CD14-positive monocyte (primary cell): ENCODE results near the gene PLXDC2. TPM values are rescaled to one million over a fixed set of nuclear protein-coding genes. Genes with fewer than 3 reads are reported as not detected.
A peak's percentile ranks its signal among the peaks of the same experiment; 100 is the strongest.

Experiments
- DNase-seq, 3 donors: peaks; one replicate each; pipeline ENCODE4 v3.0.0-alpha.2; 2011 to 2022
- H2AFZ ChIP-seq: 2 replicates; pipeline ENCODE4 v1.6.0; 2012; ENCODE audit warnings: mild to moderate bottlenecking, low read depth, low read length, inconsistent platforms; ENCODE audit not compliant: insufficient read depth, poor library complexity, severe bottlenecking
- H3K27ac ChIP-seq, 2 donors: 1 replicate in 1 of 2; 2 replicates in 1 of 2; pipeline ENCODE4 v1.5.1; 2012 to 2013; ENCODE audit warnings: low read length in 2 of 2, control low read depth in 1 of 2, inconsistent platforms in 1 of 2, low read depth in 1 of 2, mild to moderate bottlenecking in 1 of 2
- H3K27me3 ChIP-seq, 2 donors: one replicate each; pipeline versions ENCODE4 v1.6.0 to v1.6.1; 2011 to 2013; ENCODE audit warnings: low read length in 2 of 2; ENCODE audit not compliant: control insufficient read depth in 2 of 2, insufficient read depth in 2 of 2
- H3K36me3 ChIP-seq, 2 donors: replicated peaks in 1 of 2; 1 replicate in 1 of 2; 2 replicates in 1 of 2; pipeline versions ENCODE4 v1.5.1 to v1.6.1; 2012 to 2013; ENCODE audit warnings: low read length in 2 of 2, control low read depth in 1 of 2, inconsistent platforms in 1 of 2, mild to moderate bottlenecking in 1 of 2; ENCODE audit not compliant: insufficient read depth in 2 of 2, control insufficient read depth in 1 of 2
- H3K4me1 ChIP-seq, 2 donors: 1 replicate in 1 of 2; 2 replicates in 1 of 2; pipeline versions ENCODE4 v1.5.1 to v1.6.1; 2012 to 2013; ENCODE audit warnings: low read length in 2 of 2, control low read depth in 1 of 2, inconsistent platforms in 1 of 2, mild to moderate bottlenecking in 1 of 2, moderate library complexity in 1 of 2; ENCODE audit not compliant: insufficient read depth in 2 of 2, control insufficient read depth in 1 of 2
- H3K4me2 ChIP-seq: replicated peaks from 2 replicates; pipeline ENCODE3; 2012; ENCODE audit warnings: low read length, moderate library complexity, mild to moderate bottlenecking; ENCODE audit not compliant: poor library complexity, severe bottlenecking; ENCODE audit errors: extremely low read depth
- H3K4me3 ChIP-seq, 3 experiments: fragments of 200-600 bp in 1 of 3; sonication (generic) in 1 of 3; replicated peaks in 1 of 3; 1 replicate in 2 of 3; 2 replicates in 1 of 3; pipeline ENCODE4 v1.5.1; 2011 to 2013; ENCODE audit warnings: low read length in 3 of 3, mild to moderate bottlenecking in 3 of 3, control low read depth in 2 of 3, low read depth in 2 of 3, inconsistent platforms in 1 of 3, moderate library complexity in 1 of 3
- H3K79me2 ChIP-seq: 2 replicates; pipeline ENCODE4 v1.6.0; 2012; ENCODE audit warnings: mild to moderate bottlenecking, control low read depth, inconsistent platforms, low read length, moderate library complexity; ENCODE audit not compliant: insufficient read depth
- H3K9ac ChIP-seq: 2 replicates; pipeline ENCODE4 v1.6.0; 2017; ENCODE audit warnings: low read length, mild to moderate bottlenecking; ENCODE audit not compliant: insufficient read depth, poor library complexity, severe bottlenecking
- H3K9me3 ChIP-seq, 2 donors: replicated peaks in 1 of 2; 1 replicate in 1 of 2; 2 replicates in 1 of 2; pipeline versions ENCODE4 v1.5.1 to v1.6.1; 2012 to 2013; ENCODE audit warnings: low read length in 2 of 2, control low read depth in 1 of 2; ENCODE audit not compliant: control insufficient read depth in 1 of 2, insufficient read depth in 1 of 2
- H4K20me1 ChIP-seq: 2 replicates; pipeline ENCODE4 v1.6.0; 2012; ENCODE audit warnings: mild to moderate bottlenecking, low read length, control low read depth, moderate library complexity; ENCODE audit not compliant: insufficient read depth
- H3K27ac Mint-ChIP-seq, 7 donors: one replicate each; pipeline ENCODE4 v1.8.0; 2020; ENCODE audit warnings: mild to moderate bottlenecking in 7 of 7, mixed read lengths in 7 of 7, moderate library complexity in 6 of 7, inconsistent platforms in 2 of 7
- H3K27me3 Mint-ChIP-seq, 3 donors: one replicate each; pipeline ENCODE4 v1.8.0; 2021 to 2022; ENCODE audit warnings: low read depth in 3 of 3, mild to moderate bottlenecking in 3 of 3, mixed read lengths in 3 of 3, moderate library complexity in 3 of 3, inconsistent platforms in 1 of 3
- H3K36me3 Mint-ChIP-seq, 2 donors: one replicate each; pipeline ENCODE4 v1.8.0; 2020; ENCODE audit warnings: mixed read lengths in 2 of 2, inconsistent platforms in 1 of 2, mild to moderate bottlenecking in 1 of 2
- H3K4me1 Mint-ChIP-seq: one replicate; pipeline ENCODE4 v1.8.0; 2020; ENCODE audit warnings: mild to moderate bottlenecking, mixed read lengths
- H3K4me3 Mint-ChIP-seq, 2 donors: one replicate each; pipeline ENCODE4 v1.8.0; 2020; ENCODE audit warnings: mild to moderate bottlenecking in 2 of 2, mixed read lengths in 2 of 2, moderate library complexity in 1 of 2
- H3K9me3 Mint-ChIP-seq, 7 donors: one replicate each; pipeline ENCODE4 v1.8.0; 2020 to 2022; ENCODE audit warnings: mixed read lengths in 7 of 7, mild to moderate bottlenecking in 6 of 7, moderate library complexity in 6 of 7, inconsistent platforms in 2 of 7
- WGBS: methylation state at CpG from one replicate; pipeline ENCODE4 v1.1.5; 2013; ENCODE audit warnings: missing lambda C conversion rate; ENCODE audit not compliant: insufficient coverage; 5-methylcytosine and 5-hydroxymethylcytosine counted together
- intact Hi-C, 2 donors: fragments of 100-400 bp; cut with micrococcal nuclease; formaldehyde crosslinking; loops; one replicate each; pipeline versions ENCODE4 v1.15.0 to v1.15.1; 2023
- polyA plus RNA-seq, 3 donors: library from polyadenylated mRNA; depleted of rRNA in 1 of 3; unstranded in 2 of 3; stranded (reverse) in 1 of 3; fragments of 300-500 nt in 2 of 3; fragments of >200 nt in 1 of 3; fragmentation: Illumina TruSeq in 2 of 3; gene quantifications; 1 replicate in 2 of 3; 2 replicates in 1 of 3; pipeline ENCODE4 v1.2.3, GENCODE V29; 2012 to 2021
- TF ChIP-seq, protein P1 (sequence below): fragments of 200-600 bp; IDR thresholded peaks from one replicate; pipeline ENCODE4 v1.8.0; 2022; ENCODE audit warnings: antibody characterized with exemption, mild to moderate bottlenecking

Gene PLXDC2
- polyA plus RNA-seq, 3 donors = 37.5 to 128 (median 93.6) TPM

DNA sequence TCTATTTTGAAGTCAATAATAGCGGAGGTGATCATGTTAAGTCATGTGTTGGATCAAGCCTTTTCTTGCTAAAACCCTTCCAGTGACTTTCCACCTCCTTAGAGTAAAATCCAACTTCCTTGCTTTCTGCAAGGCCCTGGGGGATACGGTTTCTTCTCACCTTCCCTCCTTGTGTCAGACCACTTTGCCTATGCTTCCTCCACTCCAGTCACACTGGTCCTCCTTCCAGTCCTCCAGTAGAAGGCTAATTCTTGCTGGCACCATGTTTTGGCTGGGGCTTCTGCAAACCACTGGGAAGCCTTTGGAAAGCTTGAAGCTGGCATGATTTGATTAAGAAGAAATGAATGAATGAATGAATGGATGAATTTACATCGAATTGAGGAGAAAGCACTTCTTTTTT is 169.5 kb downstream of the PLXDC2 start:
- TF ChIP-seq, protein P1, sequence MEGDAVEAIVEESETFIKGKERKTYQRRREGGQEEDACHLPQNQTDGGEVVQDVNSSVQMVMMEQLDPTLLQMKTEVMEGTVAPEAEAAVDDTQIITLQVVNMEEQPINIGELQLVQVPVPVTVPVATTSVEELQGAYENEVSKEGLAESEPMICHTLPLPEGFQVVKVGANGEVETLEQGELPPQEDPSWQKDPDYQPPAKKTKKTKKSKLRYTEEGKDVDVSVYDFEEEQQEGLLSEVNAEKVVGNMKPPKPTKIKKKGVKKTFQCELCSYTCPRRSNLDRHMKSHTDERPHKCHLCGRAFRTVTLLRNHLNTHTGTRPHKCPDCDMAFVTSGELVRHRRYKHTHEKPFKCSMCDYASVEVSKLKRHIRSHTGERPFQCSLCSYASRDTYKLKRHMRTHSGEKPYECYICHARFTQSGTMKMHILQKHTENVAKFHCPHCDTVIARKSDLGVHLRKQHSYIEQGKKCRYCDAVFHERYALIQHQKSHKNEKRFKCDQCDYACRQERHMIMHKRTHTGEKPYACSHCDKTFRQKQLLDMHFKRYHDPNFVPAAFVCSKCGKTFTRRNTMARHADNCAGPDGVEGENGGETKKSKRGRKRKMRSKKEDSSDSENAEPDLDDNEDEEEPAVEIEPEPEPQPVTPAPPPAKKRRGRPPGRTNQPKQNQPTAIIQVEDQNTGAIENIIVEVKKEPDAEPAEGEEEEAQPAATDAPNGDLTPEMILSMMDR = no peak
- peaks cover 8 to 15% of the 10 kb centered on the region in 2 donors for H3K4me1 ChIP-seq
- Mint-ChIP-seq H3K27me3 (no peaks in the 10 kb centered on the region), H3K27ac (peak overlapping the region in 3 of 7 donors; percentile 42 to 63 (median 53)), H3K4me1 (peaks cover 27% of the 10 kb centered on the region), H3K9me3 (peaks cover 0 to 3% (median 0%) of the 10 kb centered on the region in 7 donors), H3K36me3 (peaks cover 4 to 5% of the 10 kb centered on the region in 2 donors), H3K4me3 (no peak overlapping the region)
- DNase-seq = no peak
- H3K9me3 ChIP-seq = no peaks in the 10 kb centered on the region
- H3K27ac ChIP-seq = peak overlapping the region in 1 of 2 donors; percentile 2
- no peak overlapping the region for H2AFZ ChIP-seq
- H3K4me2 ChIP-seq = no peak overlapping the region
- no peak overlapping the region for H3K4me3 ChIP-seq
- H4K20me1 ChIP-seq = peaks cover 97% of the 10 kb centered on the region
- H3K36me3 ChIP-seq = no peaks in the 10 kb centered on the region
- H3K27me3 ChIP-seq = no peaks in the 10 kb centered on the region
- WGBS = no CpG with 5 or more reads among the region's 3 CpGs
- no peak overlapping the region for H3K9ac ChIP-seq
- peaks cover 85% of the 10 kb centered on the region for H3K79me2 ChIP-seq
- intact Hi-C loops = no loop called here

DNA sequence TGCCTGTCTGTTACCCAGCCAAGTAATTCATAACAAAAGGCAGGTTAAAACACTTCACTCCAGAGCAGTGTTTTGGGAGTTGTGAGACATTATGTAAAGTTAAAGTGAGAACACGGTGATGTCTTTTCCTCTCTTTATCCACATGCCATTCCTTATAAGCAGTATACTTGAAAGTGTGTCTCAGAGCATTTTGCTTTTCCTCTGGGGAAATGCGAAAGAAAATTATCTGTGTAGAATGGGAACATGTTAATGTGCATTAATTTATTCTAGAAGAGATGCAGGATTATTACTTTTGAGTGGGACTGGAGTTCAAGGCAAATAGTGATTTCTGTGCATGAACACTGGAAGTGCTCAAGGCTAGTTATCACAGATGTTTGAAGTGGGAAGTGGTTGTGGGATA is 170.4 kb downstream of the PLXDC2 start:
- Mint-ChIP-seq H3K9me3 (peaks cover 0 to 3% (median 0%) of the 10 kb centered on the region in 7 donors), H3K4me3 (no peak overlapping the region), H3K36me3 (peaks cover 0 to 4% of the 10 kb centered on the region in 2 donors), H3K27me3 (no peaks in the 10 kb centered on the region), H3K27ac (peak overlapping the region in 2 of 7 donors; percentile 19 to 55), H3K4me1 (peaks cover 27% of the 10 kb centered on the region)
- DNase-seq = no peak
- H3K36me3 ChIP-seq = no peaks in the 10 kb centered on the region
- H3K4me3 ChIP-seq = no peak overlapping the region
- intact Hi-C loops = no loop called here
- WGBS = 100% methylated on average over 1 of the region's 2 CpGs
- H4K20me1 ChIP-seq = peaks cover 91% of the 10 kb centered on the region
- TF ChIP-seq, protein P1 = no peak
- H3K9ac ChIP-seq = no peak overlapping the region
- H3K27me3 ChIP-seq = no peaks in the 10 kb centered on the region
- peaks cover 90% of the 10 kb centered on the region for H3K79me2 ChIP-seq
- peak overlapping the region in 1 of 2 donors; percentile 5 for H3K27ac ChIP-seq
- peaks cover 8 to 15% of the 10 kb centered on the region in 2 donors for H3K4me1 ChIP-seq
- H3K4me2 ChIP-seq = no peak overlapping the region
- H2AFZ ChIP-seq = no peak overlapping the region
- H3K9me3 ChIP-seq = no peaks in the 10 kb centered on the region
